ENCODE results near the gene AASS.
"Not testable (repeated sequence)": the region's sequence is repeated elsewhere in the genome, so short reads cannot be mapped to it uniquely, and the experiment has no call there.

AASS gene

GRCh38 chr7:122143751-122144711, at the start of gene AASS:
Gene AASS, minus strand, starts transcription at chr7:122144249. Its CDS starts 10,523 bp downstream, at chr7:122133726.
- no peak for DNase-seq (ENCODE audit: low read depth)

GRCh38 chr7:122188785-122189184, 44.7 kb upstream of the AASS start:
- no peak for DNase-seq (ENCODE audit: low read depth)

- no peak for DNase-seq (ENCODE audit: low read depth)
Observed at GRCh38 chr7:122183106-122183505, 39.1 kb upstream of the AASS start.

GRCh38 chr7:122182081-122182480, 38.0 kb upstream of the AASS start:
- DNase-seq (ENCODE audit: low read depth): no peak

- not testable (repeated sequence) for DNase-seq (ENCODE audit: low read depth)
Observed at GRCh38 chr7:122172144-122172543, 28.1 kb upstream of the AASS start.

GRCh38 chr7:122166740-122167139, 22.7 kb upstream of the AASS start:
- no peak for DNase-seq (ENCODE audit: low read depth)

GRCh38 chr7:122166275-122166674, 22.2 kb upstream of the AASS start:
- no peak for DNase-seq (ENCODE audit: low read depth)

- DNase-seq (ENCODE audit: low read depth): no peak
Observed at GRCh38 chr7:122161628-122162027, 17.6 kb upstream of the AASS start.

- no peak for DNase-seq (ENCODE audit: low read depth)
Observed at GRCh38 chr7:122155566-122155965, 11.5 kb upstream of the AASS start.

GRCh38 chr7:122148878-122149277, 4.8 kb upstream of the AASS start:
- DNase-seq (ENCODE audit: low read depth): no peak

GRCh38 chr7:122148081-122148480, 4.0 kb upstream of the AASS start:
- DNase-seq (ENCODE audit: low read depth): no peak

GRCh38 chr7:122145937-122146645, 2.0 kb upstream of the AASS start:
- DNase-seq (ENCODE audit: low read depth): no peak

- DNase-seq (ENCODE audit: low read depth): no peak
Observed at GRCh38 chr7:122143376-122143750, 686 bp downstream of the AASS start.

- no peak for DNase-seq (ENCODE audit: low read depth)
Observed at GRCh38 chr7:122140918-122141317, 3.1 kb downstream of the AASS start.

- no peak for DNase-seq (ENCODE audit: low read depth)
Observed at GRCh38 chr7:122137251-122138077, 6.6 kb downstream of the AASS start.

GRCh38 chr7:122136639-122137245, 7.3 kb downstream of the AASS start:
- no peak for DNase-seq (ENCODE audit: low read depth)

- DNase-seq (ENCODE audit: low read depth): no peak
Observed at GRCh38 chr7:122136078-122136477, 8.0 kb downstream of the AASS start.

GRCh38 chr7:122135275-122135674, 8.8 kb downstream of the AASS start:
- no peak for DNase-seq (ENCODE audit: low read depth)

- not testable (repeated sequence) for DNase-seq (ENCODE audit: low read depth)
Observed at GRCh38 chr7:122134793-122135192, 9.3 kb downstream of the AASS start.

- DNase-seq (ENCODE audit: low read depth): no peak
Observed at GRCh38 chr7:122133477-122133876, 10.6 kb downstream of the AASS start.

- DNase-seq (ENCODE audit: low read depth): no peak
Observed at GRCh38 chr7:122132341-122132740, 11.7 kb downstream of the AASS start.

GRCh38 chr7:122123746-122124145, 20.3 kb downstream of the AASS start:
- no peak for DNase-seq (ENCODE audit: low read depth)

Data from CMK (cell line).